GM19468 (cell line): Measurements from ENCODE around the gene XRCC6.
A peak's percentile ranks its signal among the peaks of the same experiment; 100 is the strongest.
"Not testable (repeated sequence)": the region's sequence is repeated elsewhere in the genome, so short reads cannot be mapped to it uniquely, and the experiment has no call there.

Experiments used
- ATAC-seq: cut with Tn5 transposase; IDR thresholded peaks from one replicate; pipeline ENCODE4 v1.9.1; 2021; ENCODE audit warnings: mild to moderate bottlenecking, moderate library complexity, moderate number of reproducible peaks; ENCODE audit not compliant: unreplicated experiment; ENCODE audit errors: extremely low read depth

The XRCC6 gene

DNA sequence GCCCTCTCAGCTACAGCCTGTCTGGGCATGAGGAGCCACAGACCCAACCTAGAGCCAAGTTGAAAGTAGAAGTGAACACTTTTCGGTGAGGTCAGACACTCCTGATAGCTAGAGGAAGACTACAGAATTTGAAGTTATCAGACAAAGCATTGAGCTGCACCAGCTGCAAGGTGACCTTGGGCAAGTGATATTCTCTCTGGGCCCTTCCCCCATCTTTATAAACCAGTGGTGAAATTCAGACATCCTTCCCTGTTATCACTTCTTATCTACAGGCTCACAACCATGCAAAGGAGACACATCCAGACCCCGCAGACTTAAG, 23.5 kb upstream of the XRCC6 start:
- ATAC-seq = no peak

DNA sequence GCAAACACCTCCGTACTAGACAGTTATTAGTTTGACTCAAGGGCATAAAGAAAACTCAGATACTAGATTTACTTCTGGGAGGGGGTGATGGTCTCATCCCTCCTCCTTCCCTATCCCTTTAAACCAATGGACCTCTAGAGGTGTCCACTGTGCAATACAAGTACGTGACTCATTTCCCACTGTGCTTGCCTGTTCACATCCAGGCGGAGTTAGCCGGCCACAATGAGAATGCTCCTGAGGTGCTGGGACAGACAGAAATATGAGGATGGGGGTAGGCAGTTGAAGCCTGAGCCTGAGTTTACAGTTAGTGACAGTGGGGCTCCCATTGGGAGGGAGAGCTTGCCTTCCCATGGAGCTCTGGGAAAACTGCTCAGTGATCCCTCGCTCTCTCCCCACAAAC, 23.0 kb upstream of the XRCC6 start:
- no peak for ATAC-seq

DNA sequence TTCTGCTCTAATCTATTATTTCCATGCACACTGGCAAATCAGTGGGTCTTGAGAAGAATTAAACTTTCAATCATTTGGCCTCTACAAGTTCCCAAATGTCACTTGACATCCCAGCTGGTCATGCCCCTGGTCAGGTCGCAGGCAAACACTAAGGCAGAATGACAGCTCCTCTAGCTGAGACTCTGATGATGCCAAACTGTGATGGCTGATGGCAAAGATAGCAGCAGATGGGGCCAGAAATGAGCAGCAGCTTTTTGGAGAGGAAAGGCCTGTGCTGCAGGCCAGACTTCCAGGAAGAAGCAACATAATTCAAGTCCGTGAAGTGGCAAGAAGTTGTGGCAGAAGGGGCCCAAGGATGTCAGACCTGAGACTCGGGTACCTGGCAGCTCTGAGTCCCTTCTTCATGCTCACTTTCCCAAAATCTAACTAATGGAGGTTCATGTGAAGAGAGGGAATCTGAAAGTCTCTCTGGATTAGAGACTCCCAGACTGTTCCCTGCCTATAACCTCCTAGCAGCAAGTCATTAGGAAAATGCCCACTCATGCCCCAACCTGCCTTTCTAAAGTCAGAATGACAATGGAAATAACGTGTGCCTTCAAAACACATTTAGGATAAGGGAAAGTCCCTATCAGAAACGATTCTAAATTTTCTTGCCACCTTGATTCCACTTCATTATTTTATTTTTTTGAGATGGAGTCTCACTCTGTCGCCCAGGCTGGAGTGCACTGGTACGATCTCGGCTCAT, 22.0 kb upstream of the XRCC6 start:
- no peak for ATAC-seq

DNA sequence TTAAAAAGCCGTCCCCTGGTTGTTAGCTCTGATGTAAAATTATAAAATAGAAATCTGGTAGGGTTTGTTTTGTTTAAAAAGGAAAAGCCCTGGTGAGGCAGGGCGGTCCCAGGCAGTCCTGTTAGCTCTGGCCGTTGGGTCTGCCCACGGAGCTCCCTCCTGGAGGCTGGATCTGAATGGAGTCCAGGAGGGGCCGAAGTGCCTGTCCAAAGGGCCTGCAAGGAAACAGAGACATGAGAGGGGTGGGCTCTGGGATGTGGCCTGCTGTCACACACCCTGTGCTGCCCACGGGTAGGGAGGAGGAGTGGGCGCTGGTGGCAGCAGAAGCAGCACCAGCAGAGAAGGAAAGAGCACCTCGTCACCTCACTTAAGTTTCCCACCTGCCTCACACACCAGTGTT, 20.1 kb upstream of the XRCC6 start:
- ATAC-seq = no peak

DNA sequence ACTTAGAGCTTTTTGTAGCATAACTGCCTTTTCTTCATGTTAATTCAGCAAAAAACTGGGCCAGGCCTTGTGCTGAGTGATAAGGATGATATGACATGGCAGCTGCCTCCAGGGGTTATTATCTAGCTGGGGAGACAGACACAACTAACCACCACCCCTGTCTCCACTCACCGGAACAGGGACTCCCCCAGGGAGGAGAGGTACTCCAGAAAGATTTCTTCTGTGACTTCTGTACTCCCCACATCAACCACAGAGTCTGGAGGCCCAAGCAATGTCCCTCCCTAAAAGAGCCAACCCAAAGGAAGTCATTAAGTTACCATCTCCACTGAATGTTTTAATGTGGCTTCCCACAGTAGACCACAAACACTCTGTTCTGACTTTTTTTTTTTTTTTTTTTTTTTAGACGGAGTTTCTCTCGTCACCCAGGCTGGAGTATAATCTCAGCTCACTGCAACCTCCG, 17.2 kb upstream of the XRCC6 start:
- ATAC-seq = no peak

DNA sequence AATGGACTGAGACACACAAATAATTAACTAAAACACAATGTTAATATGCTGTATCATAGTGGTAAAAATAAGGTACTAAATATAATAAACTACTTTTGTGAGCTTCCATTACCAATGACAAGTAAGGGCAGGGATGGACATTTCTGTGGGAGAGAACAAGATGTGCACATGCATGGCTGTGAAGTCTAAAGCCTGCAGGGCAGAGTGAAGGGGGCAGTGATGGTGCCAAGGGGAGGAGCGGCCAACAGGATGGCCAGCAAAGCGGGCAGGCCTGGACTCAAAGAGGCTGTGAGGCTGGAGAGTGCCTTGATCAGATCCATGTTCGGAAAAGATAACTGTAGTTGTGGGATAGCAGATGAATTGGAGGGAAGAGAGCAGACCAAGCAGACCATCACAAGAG, 12.7 kb upstream of the XRCC6 start:
- ATAC-seq = no peak

DNA sequence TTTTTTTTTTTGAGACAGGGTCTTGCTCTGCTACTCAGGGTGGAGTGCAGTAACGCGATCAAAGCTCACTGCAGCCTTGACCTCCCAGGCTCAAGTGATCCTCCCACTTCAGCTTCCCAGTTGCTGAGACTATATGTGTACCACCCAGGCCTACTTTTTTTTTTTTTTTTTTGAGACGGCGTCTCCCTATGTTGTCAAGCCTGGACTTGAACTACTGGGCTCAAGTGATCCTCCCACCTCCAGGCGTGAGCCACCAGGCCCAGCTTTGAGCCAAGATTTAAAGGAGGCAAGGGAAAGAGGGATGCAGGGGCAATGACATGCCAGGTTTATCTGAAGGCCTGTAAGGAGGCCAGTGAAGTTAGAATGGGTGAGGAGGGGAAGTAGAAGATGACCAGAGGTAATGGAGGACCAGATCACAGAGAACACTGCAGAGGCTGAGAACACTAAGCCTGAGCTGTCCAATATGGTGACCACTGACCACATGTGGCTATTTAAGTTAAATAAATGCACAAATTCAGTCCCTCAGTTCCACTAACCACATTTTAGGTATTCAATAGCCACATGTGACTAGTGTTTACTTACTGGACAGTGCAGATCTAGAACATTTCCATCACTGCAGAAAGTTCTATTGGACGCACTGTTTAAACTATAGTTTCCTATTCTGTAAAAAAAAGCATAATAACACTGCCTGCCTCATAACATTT, 8.3 kb upstream of the XRCC6 start:
- ATAC-seq = no peak

DNA sequence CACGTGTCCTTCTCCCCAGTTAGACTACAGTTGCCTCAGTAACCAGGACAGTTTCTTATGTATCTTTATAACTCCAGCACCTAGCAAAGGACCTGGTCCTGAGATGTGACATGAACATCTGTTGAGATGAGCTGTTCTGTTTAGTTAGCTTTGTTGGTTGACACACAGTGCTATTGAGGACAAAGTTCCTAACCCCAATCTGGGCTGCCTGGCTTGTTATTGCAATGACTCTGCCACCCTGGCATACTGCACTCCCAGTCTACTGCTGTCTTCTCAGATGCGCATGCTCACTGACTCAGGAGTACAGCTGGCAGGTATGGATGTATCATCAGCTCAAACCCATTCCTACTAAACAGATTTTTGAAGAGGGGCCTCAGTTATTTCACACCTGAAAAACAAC, 7.6 kb upstream of the XRCC6 start:
- no peak for ATAC-seq

DNA sequence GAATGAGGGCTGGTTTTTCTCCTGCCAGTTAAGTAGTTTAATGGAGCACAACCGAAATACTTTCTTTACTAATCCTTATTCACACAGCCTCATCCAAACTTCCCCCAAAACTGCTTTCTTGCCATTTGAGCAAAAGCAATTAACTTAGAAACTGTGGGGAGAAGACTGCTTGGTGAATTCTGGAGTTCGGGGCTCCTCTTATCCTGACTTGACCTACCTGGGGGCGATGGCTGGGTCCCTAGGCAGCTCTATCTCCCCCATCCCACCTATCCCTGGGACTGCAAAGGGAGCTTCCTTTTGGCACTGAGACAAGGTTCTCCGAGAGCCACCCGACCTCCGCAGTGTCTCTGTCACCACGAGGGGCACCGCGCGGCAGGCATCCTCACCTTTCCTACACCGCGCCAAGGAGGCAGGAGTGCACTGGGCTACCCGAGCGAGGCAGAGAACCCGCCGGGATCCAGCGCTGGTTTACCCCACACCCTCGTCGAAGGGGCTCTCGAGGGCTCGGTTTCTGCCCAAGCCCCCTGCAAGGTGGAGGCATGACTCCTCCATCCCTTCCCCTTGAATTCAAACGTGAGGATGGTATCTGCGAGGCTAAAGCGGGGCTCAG, 1.0 kb upstream of the XRCC6 start:
- no peak for ATAC-seq

GRCh38 chr22:41620589-41621098, 451 bp upstream of the XRCC6 start, which contains the start of gene DESI1:
Gene DESI1, minus strand, starts transcription at chr22:41621043. Its CDS starts 204 bp downstream, at chr22:41620839.
- peak; percentile 32 for ATAC-seq

GRCh38 chr22:41621911-41622179, 750 bp downstream of the XRCC6 start:
- no peak for ATAC-seq

DNA sequence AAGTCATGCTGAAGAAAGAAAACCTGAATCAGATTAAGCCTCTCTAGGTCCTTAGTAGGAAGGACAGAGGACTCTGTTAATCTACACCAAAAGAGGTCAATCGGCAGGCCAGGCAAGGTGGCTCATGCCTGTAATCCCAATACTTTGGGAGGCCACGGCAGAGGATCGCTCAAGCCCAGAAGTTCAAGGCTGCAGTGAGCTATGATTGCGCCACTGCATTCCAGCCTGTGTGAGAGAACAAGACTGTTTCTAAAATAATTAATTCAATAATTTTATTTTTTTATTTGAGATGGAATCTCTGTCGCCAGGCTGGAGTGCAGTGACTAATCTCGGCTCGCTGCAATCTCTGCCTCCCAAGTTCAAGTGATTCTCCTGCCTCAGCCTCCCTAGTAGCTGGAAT, 4.5 kb downstream of the XRCC6 start:
- no peak for ATAC-seq

DNA sequence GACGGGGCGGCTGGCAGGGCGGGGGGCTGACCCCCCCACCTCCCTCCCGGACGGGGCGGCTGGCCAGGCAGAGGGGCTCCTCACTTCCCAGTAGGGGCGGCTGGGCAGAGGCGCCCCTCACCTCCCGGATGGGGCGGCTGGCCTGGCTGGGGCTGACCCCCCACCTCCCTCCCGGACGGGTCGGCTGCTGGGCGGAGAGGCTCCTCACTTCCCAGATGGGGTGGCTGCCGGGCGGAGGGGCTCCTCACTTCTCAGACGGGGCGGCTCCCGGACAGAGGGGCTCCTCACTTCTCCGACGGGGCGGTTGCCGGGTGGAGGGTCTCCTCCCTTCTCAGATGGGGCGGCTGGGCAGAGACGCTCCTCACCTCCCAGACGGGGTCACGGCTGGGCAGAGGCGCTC, 10.0 kb downstream of the XRCC6 start:
- not testable (repeated sequence) for ATAC-seq

DNA sequence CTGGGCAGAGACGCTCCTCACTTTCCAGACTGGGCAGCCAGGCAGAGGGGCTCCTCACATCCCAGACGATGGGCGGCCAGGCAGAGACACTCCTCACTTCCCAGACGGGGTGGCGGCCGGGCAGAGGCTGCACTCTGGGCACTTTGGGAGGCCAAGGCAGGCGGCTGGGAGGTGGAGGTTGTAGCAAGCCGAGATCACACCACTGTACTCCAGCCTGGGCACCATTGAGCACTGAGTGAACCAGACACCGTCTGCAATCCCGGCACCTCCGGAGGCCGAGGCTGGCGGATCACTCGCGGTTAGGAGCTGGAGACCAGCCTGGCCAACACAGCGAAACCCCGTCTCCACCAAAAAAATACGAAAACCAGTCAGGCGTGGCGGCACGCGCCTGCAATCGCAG, 10.5 kb downstream of the XRCC6 start:
- ATAC-seq = not testable (repeated sequence)

GRCh38 chr22:41634610-41635009, 13.5 kb downstream of the XRCC6 start:
- not testable (repeated sequence) for ATAC-seq

- no peak for ATAC-seq
Observed at GRCh38 chr22:41636467-41636866, 15.4 kb downstream of the XRCC6 start.

DNA sequence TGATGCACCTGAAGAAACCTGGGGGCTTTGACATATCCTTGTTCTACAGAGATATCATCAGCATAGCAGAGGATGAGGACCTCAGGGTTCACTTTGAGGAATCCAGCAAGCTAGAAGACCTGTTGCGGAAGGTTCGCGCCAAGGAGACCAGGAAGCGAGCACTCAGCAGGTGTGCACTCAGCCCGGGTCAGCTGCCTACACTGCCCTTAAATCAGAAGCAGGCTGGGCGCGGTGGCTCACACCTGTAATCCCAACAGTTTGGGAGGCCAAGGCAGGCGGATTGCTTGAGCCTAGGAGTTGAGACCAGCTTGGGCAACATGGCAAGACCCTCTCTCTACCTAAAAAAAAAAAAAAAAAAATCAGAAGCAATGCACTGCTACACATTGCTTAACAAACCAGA, 16.5 kb downstream of the XRCC6 start:
- ATAC-seq = not testable (repeated sequence)

DNA sequence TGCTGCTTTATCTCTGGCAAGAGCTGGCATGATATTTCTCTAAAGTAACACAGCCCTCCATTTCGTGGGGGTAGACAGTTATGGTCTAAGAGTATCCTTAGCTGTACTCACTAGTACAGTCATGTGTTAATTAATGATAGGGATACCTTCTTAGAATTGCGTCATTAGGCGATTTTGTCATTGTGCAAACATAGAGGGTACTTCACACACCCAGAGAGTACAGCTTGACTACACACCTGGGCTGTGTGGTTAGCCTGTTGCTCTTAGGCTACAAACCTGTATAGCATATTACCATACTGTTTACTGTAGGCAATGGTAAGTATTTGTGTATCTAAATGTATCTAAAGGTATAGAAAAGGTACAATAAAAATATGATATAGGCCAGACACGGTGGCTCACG, 17.0 kb downstream of the XRCC6 start:
- ATAC-seq = no peak

- no peak for ATAC-seq
Observed at GRCh38 chr22:41638748-41639147, 17.7 kb downstream of the XRCC6 start.

GRCh38 chr22:41641854-41642253, 20.8 kb downstream of the XRCC6 start:
- no peak for ATAC-seq

GRCh38 chr22:41642331-41643110, 21.4 kb downstream of the XRCC6 start:
- no peak for ATAC-seq
